Right atrium auricular region (tissue), 2 donors: ENCODE measurements around the gene FANCM. TPM values are rescaled to one million over a fixed set of nuclear protein-coding genes. Genes with fewer than 3 reads are reported as not detected.
"Not testable (repeated sequence)": the region's sequence is repeated elsewhere in the genome, so short reads cannot be mapped to it uniquely, and the experiment has no call there.

Source experiments
- DNase-seq: peaks from one replicate; pipeline ENCODE4 v3.0.0-alpha.2; 2019; ENCODE audit warnings: low spot score
- H3K27ac ChIP-seq, 2 donors: fragments of 200-600 bp; sonication (generic); 1 replicate in 1 of 2; 2 replicates in 1 of 2; pipeline ENCODE4 v1.5.1; 2016 to 2019
- H3K27me3 ChIP-seq, 2 donors: fragments of 200-600 bp; sonication (generic); one replicate each; pipeline versions ENCODE4 v1.5.1 to v1.6.0; 2017 to 2019
- H3K36me3 ChIP-seq: fragments of 200-600 bp; sonication (generic); one replicate; pipeline ENCODE4 v1.5.1; 2016
- H3K4me1 ChIP-seq, 2 donors: fragments of 200-600 bp; sonication (generic); one replicate each; pipeline versions ENCODE4 v1.5.1 to v1.6.0; 2017 to 2019
- H3K4me3 ChIP-seq, 2 donors: fragments of 200-600 bp; sonication (generic); 1 replicate in 1 of 2; 2 replicates in 1 of 2; pipeline ENCODE4 v1.5.1; 2017 to 2019; ENCODE audit warnings: mild to moderate bottlenecking in 1 of 2, moderate library complexity in 1 of 2
- H3K9me3 ChIP-seq, 2 donors: fragments of 200-600 bp; sonication (generic); one replicate each; pipeline ENCODE4 v1.5.1; 2019
- CTCF ChIP-seq, 2 donors: fragments of 200-600 bp; sonication (generic); IDR thresholded peaks; one replicate each; pipeline ENCODE4 v1.5.1; 2019; ENCODE audit warnings: antibody characterized with exemption in 2 of 2
- total RNA-seq, 2 donors: library from RNA; depleted of rRNA; stranded (reverse); fragments of >200 nt; gene quantifications; one replicate each; pipeline ENCODE4 v1.1.0, GENCODE V29; 2016

Gene FANCM
- total RNA-seq, 2 donors from 2014 or later: 1.9 to 3.9 TPM

- H3K36me3 ChIP-seq: no peaks in the 10 kb centered on the region
- peak; percentile 98 for DNase-seq
- peak within 1 kb of the TSS; percentile 67 to 70 for H3K4me3 ChIP-seq
- H3K27ac ChIP-seq: peak within 1 kb of the TSS; percentile 84 to 86
- no peaks in the 10 kb centered on the region for H3K9me3 ChIP-seq
- peaks cover 0 to 34% of the 10 kb centered on the region in 2 donors for H3K4me1 ChIP-seq
- peak in 1 of 2 donors; percentile 29 for TF ChIP-seq CTCF (IDR thresholded peaks at IDR 0.05)
- no peaks in the 10 kb centered on the region for H3K27me3 ChIP-seq
Measured at GRCh38 chr14:45134051-45134958, 1.4 kb upstream of the FANCM start, which contains the start of gene FKBP3. TSS of gene FKBP3 (minus strand) at chr14:45134481. CDS start at chr14:45134456, 25 bp downstream.

GRCh38 chr14:45135156-45135555 is 574 bp upstream of the FANCM start:
- peaks cover 0 to 34% of the 10 kb centered on the region in 2 donors for H3K4me1 ChIP-seq
- peak overlapping the region; percentile 84 to 86 for H3K27ac ChIP-seq

GRCh38 chr14:45136399-45136798 is 669 bp downstream of the FANCM start:
- no peak for DNase-seq
- Histone ChIP-seq H3K4me1 (peaks cover 0 to 34% of the 10 kb centered on the region in 2 donors), H3K36me3 (no peaks in the 10 kb centered on the region), H3K9me3 (no peaks in the 10 kb centered on the region), H3K27me3 (no peaks in the 10 kb centered on the region), H3K27ac (peak overlapping the region in 1 of 2 donors; percentile 84), H3K4me3 (peak overlapping the region; percentile 67 to 70)
- TF ChIP-seq CTCF (IDR thresholded peaks at IDR 0.05): no peak

More at GRCh38 chr14:45135156-45135555, 574 bp upstream of the FANCM start:
- TF ChIP-seq CTCF (IDR thresholded peaks at IDR 0.05): no peak
- no peak for DNase-seq
- H3K4me3 ChIP-seq: peak overlapping the region; percentile 67 to 70
- H3K27me3 ChIP-seq: no peaks in the 10 kb centered on the region
- no peaks in the 10 kb centered on the region for H3K36me3 ChIP-seq
- H3K9me3 ChIP-seq: no peaks in the 10 kb centered on the region

GRCh38 chr14:45140661-45141187 is 5.0 kb downstream of the FANCM start:
- peaks cover 0 to 21% of the 10 kb centered on the region in 2 donors for H3K4me1 ChIP-seq
- no peak for TF ChIP-seq CTCF (IDR thresholded peaks at IDR 0.05)
- no peaks in the 10 kb centered on the region for H3K27me3 ChIP-seq
- no peaks in the 10 kb centered on the region for H3K36me3 ChIP-seq
- H3K4me3 ChIP-seq: no peak overlapping the region
- H3K27ac ChIP-seq: no peak overlapping the region
- no peak for DNase-seq
- no peaks in the 10 kb centered on the region for H3K9me3 ChIP-seq

GRCh38 chr14:45142083-45142482 is 6.4 kb downstream of the FANCM start:
- not testable (repeated sequence) for H3K36me3 ChIP-seq, DNase-seq, H3K27ac ChIP-seq, H3K4me3 ChIP-seq, H3K4me1 ChIP-seq, H3K27me3 ChIP-seq, H3K9me3 ChIP-seq

- Histone ChIP-seq H3K4me1 (no peaks in the 10 kb centered on the region), H3K27ac (no peak overlapping the region), H3K27me3 (no peaks in the 10 kb centered on the region), H3K4me3 (no peak overlapping the region), H3K9me3 (no peaks in the 10 kb centered on the region), H3K36me3 (no peaks in the 10 kb centered on the region)
- no peak for TF ChIP-seq CTCF (IDR thresholded peaks at IDR 0.05)
- no peak for DNase-seq
Measured at GRCh38 chr14:45144658-45145057, 8.9 kb downstream of the FANCM start.
